ENCODE data around the gene RAB35. TPM values are rescaled to one million over a fixed set of nuclear protein-coding genes. Genes with fewer than 3 reads are reported as not detected.

RAB35 gene
- total and polyA plus RNA-seq, 2 of the 4 experiments (the other 2 are of a cell fraction): 32.6 to 49.6 TPM

GRCh38 chr12:120054293-120054692 is 62.3 kb downstream of the RAB35 start:
- Histone ChIP-seq H3K4me3 (ENCODE audit: insufficient read depth, low read depth, low read length) (no peak overlapping the region), H3K9ac (ENCODE audit: low read depth, low read length) (no peak overlapping the region), H3K79me1 (ENCODE audit: low read depth in 1 of 2, low read length in 2 of 2) (no peaks in the 10 kb centered on the region), H2BK15ac (ENCODE audit: low read depth, low read length) (no peak overlapping the region), H2AK5ac (ENCODE audit: low read depth, low read length) (no peak overlapping the region), H2BK120ac (ENCODE audit: low read depth, low read length) (no peak overlapping the region), H4K91ac (ENCODE audit: insufficient read depth, low read depth, low read length) (no peak overlapping the region), H3K23ac (ENCODE audit: low read depth, low read length) (no peak overlapping the region), H3K4me1 (ENCODE audit: control insufficient read depth, insufficient read depth, low read length) (no peaks in the 10 kb centered on the region), H3K4me2 (ENCODE audit: low read depth, low read length) (no peak overlapping the region), H3K27ac (ENCODE audit: insufficient read depth, low read length) (no peak overlapping the region), H3K9me1 (ENCODE audit: insufficient read depth, low read length) (no peaks in the 10 kb centered on the region), H3K56ac (ENCODE audit: extremely low read depth, insufficient read depth, low read length) (no peak overlapping the region), H2BK20ac (ENCODE audit: low read depth, low read length) (no peak overlapping the region), H4K5ac (ENCODE audit: low read depth, low read length) (no peak overlapping the region), H3K14ac (replicated peaks; ENCODE audit: low read depth, low read length) (no peak overlapping the region), H3K18ac (ENCODE audit: low read depth, low read length) (no peak overlapping the region), H4K20me1 (ENCODE audit: insufficient read depth, low read length) (no peaks in the 10 kb centered on the region), H3K4ac (ENCODE audit: low read depth, low read length) (no peak overlapping the region), H2BK5ac (ENCODE audit: low read depth, low read length, poor library complexity, severe bottlenecking) (no peak overlapping the region), H3K36me3 (ENCODE audit: control insufficient read depth, insufficient read depth, low read length) (no peaks in the 10 kb centered on the region), H2AK9ac (replicated peaks; ENCODE audit: low read depth, low read length, poor library complexity) (no peak overlapping the region), H2AFZ (replicated peaks; ENCODE audit: low read length, poor library complexity) (no peak overlapping the region), H3K27me3 (ENCODE audit: control insufficient read depth, insufficient read depth, low read length) (no peaks in the 10 kb centered on the region), H4K8ac (ENCODE audit: low read depth in 2 of 2, low read length in 2 of 2) (no peak overlapping the region), H3K9me3 (ENCODE audit: control insufficient read depth, insufficient read depth, low read length) (no peaks in the 10 kb centered on the region)
- in situ Hi-C loops (cut with MboI; ENCODE audit: low sequenced_read_pairs) (no loop called here), dilution Hi-C loops (cut with HindIII; ENCODE audit: low sequenced_read_pairs, unreplicated experiment) (no loop called here), intact Hi-C loops (cut with micrococcal nuclease) (no loop called here)
- ATAC-seq (ENCODE audit: low read depth): no peak
- ChIA-PET POLR2A (ENCODE audit: unreplicated experiment) (no interaction called here), CTCF (no interaction called here)
- BruUV-seq (replicated peaks): no TSS peak
- no peak for DNase-seq
- no CpG with 5 or more reads among the region's 4 CpGs for WGBS, 2 experiments (ENCODE audit: extremely low coverage in 2 of 2, insufficient read length in 1 of 2)
- TF ChIP-seq CEBPB (IDR thresholded peaks at IDR 0.05; ENCODE audit: low read depth, low read length) (no peak), RCOR1 (IDR thresholded peaks at IDR 0.05; ENCODE audit: insufficient replicate concordance, low read length) (no peak), FOS (IDR thresholded peaks at IDR 0.05; ENCODE audit: low read depth, low read length) (no peak), MAZ (IDR thresholded peaks at IDR 0.05; ENCODE audit: borderline replicate concordance, low read depth, low read length) (no peak), RFX5 (IDR thresholded peaks at IDR 0.05; ENCODE audit: low read depth, low read length) (no peak), MAFK (IDR thresholded peaks at IDR 0.05; ENCODE audit: low read depth, low read length) (no peak), SMC3 (IDR thresholded peaks at IDR 0.05; ENCODE audit: low read depth, low read length) (no peak), RAD21 (IDR thresholded peaks at IDR 0.05; ENCODE audit: low read length) (no peak), USF2 (IDR thresholded peaks at IDR 0.05; ENCODE audit: low read depth, low read length) (no peak), POLR2A (IDR thresholded peaks at IDR 0.05; ENCODE audit: low read depth, low read length) (no peak), MXI1 (IDR thresholded peaks at IDR 0.05; ENCODE audit: borderline replicate concordance, low read depth, low read length) (no peak), NFE2L2 (IDR thresholded peaks at IDR 0.05; ENCODE audit: low read depth, low read length) (no peak), CHD1 (IDR thresholded peaks at IDR 0.05; ENCODE audit: low read depth, low read length) (no peak), BHLHE40 (IDR thresholded peaks at IDR 0.05; ENCODE audit: low read depth, low read length) (no peak)
- TF ChIP-seq, protein P1, sequence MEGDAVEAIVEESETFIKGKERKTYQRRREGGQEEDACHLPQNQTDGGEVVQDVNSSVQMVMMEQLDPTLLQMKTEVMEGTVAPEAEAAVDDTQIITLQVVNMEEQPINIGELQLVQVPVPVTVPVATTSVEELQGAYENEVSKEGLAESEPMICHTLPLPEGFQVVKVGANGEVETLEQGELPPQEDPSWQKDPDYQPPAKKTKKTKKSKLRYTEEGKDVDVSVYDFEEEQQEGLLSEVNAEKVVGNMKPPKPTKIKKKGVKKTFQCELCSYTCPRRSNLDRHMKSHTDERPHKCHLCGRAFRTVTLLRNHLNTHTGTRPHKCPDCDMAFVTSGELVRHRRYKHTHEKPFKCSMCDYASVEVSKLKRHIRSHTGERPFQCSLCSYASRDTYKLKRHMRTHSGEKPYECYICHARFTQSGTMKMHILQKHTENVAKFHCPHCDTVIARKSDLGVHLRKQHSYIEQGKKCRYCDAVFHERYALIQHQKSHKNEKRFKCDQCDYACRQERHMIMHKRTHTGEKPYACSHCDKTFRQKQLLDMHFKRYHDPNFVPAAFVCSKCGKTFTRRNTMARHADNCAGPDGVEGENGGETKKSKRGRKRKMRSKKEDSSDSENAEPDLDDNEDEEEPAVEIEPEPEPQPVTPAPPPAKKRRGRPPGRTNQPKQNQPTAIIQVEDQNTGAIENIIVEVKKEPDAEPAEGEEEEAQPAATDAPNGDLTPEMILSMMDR (conservative IDR thresholded peaks at IDR 0.05; ENCODE audit: low read depth, low read length): no peak
- TF ChIP-seq, protein P2, sequence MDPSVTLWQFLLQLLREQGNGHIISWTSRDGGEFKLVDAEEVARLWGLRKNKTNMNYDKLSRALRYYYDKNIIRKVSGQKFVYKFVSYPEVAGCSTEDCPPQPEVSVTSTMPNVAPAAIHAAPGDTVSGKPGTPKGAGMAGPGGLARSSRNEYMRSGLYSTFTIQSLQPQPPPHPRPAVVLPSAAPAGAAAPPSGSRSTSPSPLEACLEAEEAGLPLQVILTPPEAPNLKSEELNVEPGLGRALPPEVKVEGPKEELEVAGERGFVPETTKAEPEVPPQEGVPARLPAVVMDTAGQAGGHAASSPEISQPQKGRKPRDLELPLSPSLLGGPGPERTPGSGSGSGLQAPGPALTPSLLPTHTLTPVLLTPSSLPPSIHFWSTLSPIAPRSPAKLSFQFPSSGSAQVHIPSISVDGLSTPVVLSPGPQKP (IDR thresholded peaks at IDR 0.05; ENCODE audit: borderline replicate concordance, low read depth, low read length): no peak

Data from IMR-90 (cell line).